HG02610 (cell line): Measurements from ENCODE around the gene EXD3.

ENCODE experiments used
- ATAC-seq: cut with Tn5 transposase; IDR thresholded peaks from one replicate; pipeline ENCODE4 v1.9.1; 2021; ENCODE audit warnings: mild to moderate bottlenecking, moderate library complexity; ENCODE audit not compliant: unreplicated experiment

Gene EXD3

DNA sequence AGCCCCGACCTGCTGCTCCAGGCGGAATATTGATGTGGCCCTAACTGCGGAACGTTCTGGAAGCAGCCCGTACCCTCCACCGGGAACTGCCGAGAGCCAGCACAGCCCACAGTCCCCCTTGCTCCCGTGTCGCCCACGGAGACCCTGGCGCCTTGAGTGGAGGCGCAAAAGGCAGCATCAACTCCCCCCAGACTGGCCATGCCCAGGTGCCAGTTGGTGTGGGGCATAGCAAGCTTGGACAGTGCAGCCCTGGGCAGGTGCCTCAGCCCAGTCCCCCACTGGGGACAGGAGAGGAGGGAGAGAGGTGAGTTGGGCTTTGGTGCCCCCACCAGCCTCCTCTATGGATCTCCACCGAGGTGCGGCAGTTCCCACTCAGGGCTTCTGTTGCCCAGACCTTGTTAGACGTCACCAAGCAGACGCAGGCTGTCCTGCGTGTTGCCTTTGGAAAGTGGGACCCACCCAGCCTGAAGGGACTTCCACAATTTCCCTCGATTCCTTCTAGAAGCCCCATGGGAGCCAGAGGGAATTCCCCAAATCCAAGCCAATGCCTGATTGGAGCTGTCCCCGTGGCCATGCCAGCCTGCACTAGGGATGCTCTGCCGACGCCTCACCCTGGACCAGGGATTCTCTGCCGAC lies 101.1 kb downstream of the EXD3 start:
- no peak for ATAC-seq

DNA sequence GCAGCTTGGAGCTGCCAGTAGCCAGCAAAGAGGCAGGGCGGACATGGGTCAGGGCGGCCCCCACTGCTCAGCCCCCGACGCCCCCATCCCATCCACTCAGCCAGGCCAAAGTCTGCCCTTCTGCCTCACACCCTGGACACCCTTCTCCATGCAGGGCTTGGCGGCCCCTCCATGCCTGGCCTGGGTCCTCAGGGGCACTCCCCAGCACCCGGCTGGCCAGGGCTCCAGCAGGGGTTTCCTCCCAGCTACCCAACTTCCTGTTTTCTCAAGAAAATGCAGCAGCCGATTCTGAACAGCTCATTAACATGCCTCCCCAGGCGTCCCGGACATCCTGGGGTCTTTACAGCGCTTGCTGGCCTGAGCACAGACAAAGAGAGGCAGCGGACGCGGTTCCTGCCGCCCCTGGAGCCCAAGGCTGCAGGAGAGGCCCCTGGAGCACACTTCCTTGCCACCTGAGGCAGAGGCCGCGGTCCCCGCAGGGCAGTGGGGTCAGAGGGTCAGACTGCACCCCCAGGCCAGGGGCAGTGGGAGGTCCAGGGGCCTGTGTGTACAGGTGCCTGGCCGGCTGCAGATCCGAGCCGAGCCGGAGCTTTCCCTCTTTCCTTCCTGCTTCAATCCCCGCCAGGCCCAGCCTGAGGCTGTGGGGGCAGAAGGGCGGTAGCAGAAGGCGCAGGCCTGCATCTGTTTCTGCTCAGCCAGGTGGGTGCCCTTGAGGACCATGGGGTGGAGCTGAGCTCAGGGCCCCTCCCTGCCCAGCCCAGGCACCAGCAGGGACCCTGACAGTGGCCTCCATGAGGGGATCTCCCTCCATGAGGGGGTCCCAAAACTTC lies 102.2 kb downstream of the EXD3 start:
- ATAC-seq, result no peak

DNA sequence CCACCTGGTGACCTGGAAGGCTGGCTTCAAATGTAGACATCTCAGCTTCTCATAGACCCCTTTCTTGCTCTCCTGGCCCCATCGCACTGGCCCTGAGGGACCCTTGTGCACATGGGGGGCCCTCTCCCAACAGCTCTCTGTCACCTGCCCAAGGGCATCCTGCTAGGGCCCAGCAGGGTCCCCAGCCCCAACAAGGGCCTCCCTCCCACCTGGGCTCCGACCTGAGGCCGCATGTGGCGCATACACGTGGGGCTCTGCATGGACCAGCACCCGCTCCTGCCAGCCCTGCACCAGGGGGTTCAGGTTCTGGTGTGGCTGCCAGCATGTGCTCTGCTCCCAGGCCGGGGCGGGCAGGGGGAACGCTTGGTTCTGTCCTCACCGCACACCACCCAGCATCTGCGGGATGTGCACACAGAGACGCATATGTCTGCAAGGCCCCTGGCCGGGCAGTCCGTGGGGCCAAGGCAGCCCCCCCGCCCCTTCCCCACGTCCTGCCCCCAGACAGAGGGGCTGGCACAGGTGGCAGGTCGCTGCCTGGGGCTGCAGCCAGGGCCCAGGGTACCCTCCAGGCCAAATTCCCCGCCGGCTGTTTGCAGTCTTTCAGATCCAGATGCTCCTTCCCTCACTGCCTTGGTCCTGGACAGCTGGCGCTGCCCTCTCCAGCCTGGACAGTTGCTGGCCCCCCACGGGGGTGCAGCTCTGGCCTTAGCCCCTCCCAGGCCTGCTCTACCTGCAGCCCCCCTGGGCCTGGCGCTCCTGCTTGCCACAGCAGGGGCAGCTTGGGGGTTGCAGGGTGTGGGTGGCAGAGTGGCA lies 103.0 kb downstream of the EXD3 start:
- no peak for ATAC-seq

DNA sequence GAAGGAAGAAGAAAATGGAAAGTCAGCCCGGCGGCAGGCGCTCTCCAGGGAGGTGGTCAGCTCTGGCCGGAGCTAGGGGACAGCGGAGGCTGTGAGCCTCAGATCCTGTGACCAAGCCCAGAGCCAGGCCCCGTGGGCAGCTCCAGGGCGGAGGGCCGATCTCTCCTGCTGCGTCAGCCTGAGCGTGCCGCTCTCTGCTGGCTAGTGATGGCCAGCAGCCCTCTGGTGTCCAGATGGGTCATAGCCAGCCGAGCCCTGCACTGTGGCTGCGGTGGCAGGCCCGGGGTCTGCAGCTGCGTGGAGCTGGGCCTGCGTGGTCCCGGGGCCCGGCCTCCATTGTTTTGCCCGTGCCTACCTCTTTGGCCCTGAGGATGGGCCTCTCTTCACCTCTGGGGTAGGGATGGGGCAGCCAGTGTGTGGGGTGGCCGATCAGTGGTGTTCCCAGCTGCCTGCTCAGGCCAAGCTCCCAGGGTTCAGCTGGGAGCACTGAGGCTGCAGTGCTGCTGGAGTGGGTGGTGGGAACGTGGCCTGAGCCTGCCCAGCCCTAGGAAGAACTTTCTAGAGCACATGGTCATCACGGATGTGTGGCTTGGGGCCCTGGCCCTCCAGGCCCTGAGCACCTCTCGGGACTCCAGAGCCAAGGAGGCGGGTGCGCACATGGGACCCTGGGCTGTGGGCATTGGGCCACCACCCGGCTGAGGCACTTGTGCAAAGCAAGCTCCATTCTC lies 103.8 kb downstream of the EXD3 start:
- no peak for ATAC-seq

DNA sequence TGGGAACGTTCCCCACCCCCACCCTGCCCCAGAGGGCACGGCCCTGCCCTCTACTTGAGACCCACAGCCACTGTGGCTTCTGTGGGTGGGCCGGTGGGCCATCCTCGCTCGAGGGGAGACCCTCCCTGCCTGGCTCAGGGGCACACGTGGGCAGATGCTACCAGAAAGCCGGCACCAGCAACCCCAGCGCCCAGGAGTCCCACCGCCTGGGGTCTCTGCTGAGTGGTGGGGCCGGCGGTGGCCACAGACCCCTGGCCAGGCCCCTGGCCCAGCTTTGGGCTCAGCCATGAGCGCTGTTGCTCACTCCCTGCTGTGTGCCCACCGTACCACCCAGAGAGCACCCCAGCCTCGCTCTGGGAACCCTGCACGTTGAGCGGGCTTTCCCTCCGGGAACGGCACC lies 104.4 kb downstream of the EXD3 start:
- ATAC-seq, result no peak

DNA sequence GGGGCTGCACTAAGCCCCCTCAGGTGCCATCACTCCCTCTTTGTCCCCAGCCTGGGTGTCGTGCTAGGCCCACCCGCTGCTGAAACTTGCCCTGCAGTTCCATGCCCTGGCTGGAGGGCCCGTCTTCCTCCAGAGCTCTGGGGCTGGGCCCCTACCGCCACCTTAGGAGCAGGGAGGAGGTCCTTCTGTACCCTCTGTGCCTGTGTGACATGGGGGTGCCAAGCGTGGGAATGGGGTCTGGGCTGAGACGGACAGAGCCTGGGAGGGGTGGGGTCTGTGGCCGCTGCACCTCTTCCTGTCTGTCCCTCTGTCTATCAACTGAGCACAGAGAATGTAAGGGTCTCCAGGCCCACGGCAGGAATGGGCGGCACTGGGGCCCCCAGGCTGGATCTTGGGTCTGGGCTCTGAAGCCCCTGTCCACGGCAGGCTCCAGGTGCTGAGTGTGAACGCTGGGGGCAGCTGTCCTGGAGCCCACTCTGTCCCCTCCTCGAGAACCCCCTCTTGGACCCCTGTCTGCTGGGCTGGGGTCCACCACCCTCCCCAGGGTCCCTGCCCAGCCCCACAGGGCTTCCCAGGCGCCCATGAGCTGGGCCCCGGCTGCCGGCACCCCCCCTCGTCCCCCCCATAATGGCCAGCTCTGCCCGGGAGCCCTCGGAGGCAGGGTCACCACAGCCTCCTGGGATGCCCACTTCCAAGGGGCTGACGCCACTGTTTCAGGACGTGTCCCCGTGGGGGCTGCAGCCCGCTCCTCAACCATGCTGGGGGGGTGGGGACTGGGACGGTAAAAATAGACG lies 105.0 kb downstream of the EXD3 start:
- no peak for ATAC-seq

DNA sequence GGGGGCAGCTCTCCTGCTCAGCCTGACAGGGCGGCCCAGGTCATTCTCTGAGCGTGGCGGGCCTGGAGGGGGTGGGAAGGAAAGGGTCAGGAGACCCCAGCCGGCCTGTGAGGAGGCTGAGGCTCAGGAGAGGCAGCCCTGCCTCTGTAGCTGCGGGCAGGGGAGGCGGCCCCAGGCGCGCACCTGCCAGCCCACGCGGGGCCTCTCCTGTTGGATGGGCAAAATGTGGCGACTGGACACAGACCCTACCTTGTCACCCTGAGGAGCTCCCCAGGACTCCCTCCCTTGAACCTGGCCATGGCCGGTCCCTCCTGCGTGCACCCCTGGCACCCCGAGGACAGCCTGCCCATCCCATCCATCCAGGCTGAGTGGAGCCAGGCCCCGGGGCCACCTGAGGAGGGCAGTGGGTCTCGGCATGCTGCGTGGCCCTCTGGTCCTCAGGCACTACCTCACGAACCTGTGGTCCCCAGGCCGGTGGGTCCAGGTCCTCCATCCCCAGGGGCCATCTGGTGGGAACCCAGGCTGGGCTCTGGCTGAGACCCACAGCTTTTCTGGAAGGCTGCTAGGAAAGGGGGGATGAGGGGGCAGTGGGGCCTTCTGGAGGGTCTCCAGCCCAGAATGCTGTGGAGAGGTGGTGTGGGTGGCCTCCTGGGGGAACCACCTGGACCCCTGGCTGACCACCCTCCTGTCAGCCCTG lies 105.8 kb downstream of the EXD3 start:
- no peak for ATAC-seq

DNA sequence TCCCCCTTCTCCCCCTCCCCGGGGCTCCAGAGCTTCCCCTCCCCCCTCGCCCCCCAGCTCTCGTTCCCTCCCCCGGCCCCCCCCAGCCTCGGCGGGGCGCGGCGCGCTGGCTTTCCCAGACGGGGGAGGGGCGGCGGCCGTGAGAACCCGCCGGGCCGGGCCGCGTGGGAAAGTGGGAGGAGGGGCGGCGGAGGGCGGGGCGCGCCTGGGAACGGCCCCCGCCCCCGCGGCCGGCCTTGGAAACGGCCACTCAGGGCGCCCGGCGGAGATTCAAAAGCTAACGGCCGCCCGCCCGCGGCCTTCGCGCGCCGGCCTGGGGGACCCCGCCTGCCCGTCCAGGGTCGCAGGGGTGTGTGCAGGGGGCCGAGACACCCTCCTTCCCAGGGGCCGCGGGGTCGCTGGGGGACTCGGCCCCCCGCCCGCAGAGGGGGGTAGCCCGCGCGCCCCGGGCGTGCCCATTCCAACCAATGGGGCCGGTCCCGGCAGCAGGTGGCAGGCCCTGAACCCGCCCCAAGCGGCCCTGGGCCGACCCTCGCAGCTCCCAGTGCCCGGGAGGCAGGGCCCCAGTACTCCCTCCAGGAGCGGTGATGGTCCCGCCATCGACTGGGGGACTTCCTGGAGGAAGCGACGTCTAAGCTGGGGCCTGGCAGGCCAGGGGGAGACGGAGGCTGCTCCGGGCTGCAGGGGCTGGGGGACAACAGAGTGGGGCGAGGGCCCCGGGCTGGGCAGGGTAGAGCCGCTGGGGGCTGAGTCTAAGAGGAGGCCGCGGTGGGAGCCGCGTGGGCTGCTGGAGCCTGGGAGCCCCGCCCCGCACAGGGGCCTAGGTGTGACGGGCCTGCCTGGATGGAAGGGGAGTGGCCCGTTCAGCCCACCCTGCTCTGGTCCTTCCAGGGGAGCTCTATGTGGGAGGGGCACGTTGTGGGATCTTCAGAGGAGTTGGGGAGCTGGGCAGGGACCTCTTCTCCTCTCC lies 106.7 kb downstream of the EXD3 start:
- ATAC-seq, result no peak

DNA sequence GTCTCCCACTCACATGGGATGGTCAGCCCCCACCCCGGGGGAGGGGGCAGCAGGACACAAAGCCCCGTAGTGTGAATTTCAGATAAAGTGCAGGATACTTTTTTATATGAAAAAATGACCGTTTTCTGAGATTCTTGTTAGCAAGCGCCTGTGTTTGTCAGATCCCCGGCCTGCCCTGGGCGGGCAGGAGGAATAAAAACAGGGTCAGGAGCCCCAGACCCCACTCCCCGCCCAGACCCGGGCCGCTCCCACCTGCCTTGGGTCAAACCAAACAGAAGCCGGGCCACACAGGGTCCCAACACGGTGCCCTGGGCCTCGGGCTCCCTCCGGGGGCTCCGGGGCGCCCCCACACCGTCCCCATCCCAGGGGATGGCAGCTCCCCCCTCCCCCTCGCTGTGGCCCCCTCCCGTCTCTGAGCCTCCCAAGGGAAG lies 107.4 kb downstream of the EXD3 start:
- no peak for ATAC-seq

DNA sequence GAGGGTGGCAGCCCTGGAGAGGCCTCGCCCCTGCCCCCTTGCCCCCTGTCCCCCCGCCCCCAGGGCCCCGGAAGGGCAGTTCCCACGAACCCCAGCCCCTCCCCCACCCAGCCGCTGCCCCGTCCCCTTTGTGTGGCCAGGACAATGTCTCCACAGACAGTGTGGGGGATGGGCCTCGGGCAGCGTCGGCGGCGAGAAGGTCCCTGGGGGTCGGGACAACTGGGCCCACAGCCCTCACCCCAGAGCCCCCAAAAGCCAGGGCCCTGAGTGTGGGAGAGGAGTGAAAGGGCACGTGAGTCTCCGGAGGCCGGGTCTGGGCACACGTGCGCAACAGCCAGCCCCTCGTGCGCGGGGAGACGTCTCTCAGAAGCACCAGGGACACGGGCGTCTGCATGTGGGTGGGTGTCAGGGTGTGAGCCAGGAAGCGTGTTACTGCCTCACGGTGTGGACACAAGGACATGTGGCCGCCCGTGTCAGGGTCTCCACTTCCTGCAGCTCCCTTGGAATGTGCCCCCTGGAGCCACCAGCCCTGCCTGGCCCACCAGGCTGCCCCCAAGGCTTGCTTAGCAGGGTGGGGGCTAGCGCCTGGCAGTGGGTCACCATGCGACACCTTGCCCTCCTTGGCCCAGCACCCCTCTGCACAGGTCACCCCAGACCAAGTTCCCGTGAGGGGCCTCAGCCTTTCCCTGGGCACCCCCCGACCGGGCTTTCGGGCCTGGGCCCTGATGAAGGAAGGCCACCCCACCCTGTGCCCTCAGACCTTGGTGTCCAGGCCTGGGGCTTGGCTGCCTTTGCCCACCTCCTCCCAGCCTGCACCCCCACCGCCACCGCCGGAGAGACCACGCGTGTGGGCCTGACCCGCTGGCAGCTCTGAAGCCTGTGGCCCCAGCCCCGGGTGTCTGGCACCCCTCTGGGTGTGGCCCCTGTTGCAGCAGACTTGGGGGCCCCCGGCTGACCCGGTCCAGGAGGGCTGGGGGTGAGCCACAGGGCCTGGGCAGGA lies 108.1 kb downstream of the EXD3 start:
- no peak for ATAC-seq

DNA sequence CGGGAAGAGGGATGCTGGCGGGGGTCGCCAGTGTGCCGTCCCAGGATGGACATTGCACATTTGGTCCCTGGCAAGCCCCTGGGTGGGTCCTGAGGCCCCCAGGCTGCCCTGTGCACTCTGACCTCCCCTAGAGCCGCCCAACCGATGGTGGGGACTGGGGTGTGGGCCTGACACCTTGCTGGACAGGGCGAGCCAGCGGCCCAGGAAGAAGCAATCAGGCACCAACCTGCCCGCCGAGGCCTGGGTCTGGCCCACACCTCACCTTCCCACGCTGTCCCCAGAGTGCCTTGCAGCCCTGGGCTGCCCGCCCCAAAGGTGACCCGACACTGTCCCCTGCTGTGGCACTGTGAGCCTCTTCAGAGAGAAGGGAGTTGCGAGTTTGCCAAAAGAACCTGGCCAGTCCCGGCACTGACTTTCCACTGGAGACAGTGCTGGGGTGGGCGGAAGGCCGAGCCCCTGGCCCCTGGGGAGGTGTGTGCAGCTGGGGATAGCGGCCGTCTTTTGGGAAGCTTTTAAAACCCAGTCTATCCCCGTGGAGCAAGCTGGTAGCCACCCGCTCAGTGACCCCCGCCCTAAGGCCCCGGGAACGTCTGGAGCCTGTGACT lies 108.9 kb downstream of the EXD3 start:
- no peak for ATAC-seq

DNA sequence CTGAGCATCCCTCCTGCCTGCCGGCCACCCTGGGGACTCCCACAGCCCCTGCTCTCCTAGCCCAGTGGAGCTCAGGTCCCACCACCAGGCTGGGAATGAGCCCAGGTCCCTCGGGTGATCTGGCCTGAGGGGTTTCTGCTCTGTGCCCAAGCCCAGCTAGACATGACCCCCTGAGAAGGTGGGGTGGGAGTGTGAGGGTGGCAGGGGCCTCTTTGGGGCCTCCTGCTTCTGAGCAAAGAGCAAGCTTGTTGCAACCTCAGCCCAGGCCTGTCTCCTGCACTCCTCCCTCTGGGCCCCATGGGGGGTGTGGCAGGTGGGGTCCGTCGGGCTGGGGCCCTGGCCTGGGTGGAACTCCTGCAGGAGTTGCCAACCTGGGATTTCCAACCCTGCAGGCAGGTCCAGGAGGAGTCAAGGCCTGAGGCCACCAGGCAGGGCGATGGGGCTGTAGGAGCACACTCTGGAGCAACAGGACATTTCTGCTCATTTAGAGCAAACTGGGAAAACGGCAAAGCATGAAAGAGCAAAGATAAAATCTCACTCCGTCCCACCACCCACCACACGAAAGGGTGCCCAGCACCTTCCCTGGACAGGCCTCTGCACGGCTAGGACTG lies 109.5 kb downstream of the EXD3 start:
- no peak for ATAC-seq

DNA sequence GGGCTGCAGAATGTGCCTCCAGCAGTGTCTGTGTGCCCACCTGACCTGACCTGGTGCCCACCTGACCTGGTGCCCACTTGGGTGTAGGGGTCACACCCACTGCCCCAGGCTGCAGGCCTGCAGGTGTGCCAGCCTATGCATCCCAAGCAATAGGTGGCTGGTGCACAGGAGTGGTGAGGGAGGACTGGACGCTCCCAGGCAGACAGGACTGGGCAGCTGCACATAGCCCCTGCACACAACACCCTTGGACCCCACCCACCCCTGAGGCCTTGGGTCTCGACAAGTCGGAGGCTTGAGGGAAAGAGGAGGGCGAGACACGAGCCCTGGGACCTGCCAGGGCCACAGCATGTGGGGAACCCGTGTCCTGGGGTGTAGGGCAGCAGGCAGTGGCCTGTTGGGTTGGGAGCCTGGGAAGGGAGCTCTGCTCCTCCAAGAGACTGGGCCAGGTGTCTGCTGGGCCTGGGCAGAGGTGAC lies 110.1 kb downstream of the EXD3 start:
- ATAC-seq, result no peak

DNA sequence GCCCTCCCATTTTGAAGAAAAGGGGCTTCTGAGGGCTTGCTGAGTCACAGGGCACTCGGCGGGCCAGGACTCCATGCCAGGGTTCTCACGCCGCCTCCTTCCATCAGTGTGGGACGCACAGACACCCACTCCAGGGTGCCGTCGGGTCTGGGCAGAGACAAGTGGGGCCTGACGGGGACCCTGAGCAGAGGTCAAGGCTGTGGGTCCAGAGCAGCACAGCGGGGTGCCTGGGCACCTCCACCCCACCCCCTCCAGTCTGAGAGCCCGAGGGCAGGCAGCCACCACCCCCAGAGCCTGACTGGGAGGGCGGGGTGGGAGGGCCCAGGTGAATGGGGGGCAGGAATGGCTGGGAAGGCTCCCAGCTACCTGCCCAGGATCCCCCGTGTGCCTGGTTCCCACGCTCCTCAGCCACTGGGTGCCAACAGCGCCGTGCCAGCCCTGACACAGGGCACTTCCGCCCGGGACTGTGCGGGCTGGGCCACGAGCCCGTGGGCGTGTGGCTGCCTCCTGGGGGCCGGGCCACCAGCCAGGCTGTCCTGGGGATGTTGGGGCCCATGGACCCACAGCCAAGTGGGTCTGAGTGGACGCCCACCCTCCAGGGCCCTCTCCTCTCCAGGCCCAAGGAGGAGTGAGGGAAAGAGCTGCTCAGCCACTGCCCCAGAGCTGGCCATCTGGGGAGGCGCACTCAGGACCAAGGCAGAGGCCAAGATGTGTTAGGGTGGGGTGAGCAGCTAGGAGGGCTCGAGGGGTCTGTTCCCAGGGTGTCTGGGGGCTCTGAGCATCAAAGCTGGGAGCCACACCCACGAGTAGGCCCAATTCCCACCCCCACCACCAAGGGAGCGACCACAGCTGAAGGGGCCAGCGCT lies 110.7 kb downstream of the EXD3 start:
- no peak for ATAC-seq
